ENCODE data around the gene LARGE1. TPM values are rescaled to one million over a fixed set of nuclear protein-coding genes. Genes with fewer than 3 reads are reported as not detected.

LARGE1 gene
- total RNA-seq, 1 donor from 2014 or later: 81.2 TPM

DNA sequence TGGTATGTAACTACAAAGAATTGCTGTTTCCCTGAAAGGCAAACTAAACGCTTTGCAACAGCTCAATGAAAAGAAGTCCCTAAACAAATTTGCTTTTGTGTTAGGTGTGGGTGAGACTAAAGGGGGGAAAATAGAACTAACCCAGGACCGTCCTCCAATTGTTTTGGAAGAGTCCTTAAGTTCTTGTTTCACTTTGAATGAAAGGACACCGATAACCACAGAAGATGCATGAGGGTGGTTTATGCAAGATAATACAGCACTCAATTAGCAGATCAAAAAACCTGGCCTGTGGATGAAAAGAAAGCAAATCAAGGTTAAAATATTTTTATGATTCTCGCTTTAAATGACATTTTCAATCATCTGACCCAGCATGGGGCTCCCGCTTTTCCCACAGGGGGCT, 557.6 kb downstream of the LARGE1 start:
- DNase-seq: no peak
- H3K9me3 Mint-ChIP-seq (ENCODE audit: unreplicated experiment): peaks cover 2% of the 10 kb centered on the region
- H3K27ac Mint-ChIP-seq (ENCODE audit: unreplicated experiment): no peak overlapping the region
- TF ChIP-seq, protein P1, sequence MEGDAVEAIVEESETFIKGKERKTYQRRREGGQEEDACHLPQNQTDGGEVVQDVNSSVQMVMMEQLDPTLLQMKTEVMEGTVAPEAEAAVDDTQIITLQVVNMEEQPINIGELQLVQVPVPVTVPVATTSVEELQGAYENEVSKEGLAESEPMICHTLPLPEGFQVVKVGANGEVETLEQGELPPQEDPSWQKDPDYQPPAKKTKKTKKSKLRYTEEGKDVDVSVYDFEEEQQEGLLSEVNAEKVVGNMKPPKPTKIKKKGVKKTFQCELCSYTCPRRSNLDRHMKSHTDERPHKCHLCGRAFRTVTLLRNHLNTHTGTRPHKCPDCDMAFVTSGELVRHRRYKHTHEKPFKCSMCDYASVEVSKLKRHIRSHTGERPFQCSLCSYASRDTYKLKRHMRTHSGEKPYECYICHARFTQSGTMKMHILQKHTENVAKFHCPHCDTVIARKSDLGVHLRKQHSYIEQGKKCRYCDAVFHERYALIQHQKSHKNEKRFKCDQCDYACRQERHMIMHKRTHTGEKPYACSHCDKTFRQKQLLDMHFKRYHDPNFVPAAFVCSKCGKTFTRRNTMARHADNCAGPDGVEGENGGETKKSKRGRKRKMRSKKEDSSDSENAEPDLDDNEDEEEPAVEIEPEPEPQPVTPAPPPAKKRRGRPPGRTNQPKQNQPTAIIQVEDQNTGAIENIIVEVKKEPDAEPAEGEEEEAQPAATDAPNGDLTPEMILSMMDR (IDR thresholded peaks at IDR 0.05; ENCODE audit: partially characterized antibody, unreplicated experiment): no peak
- peaks cover 5% of the 10 kb centered on the region for H3K36me3 Mint-ChIP-seq (ENCODE audit: unreplicated experiment)
- H3K27me3 Mint-ChIP-seq (ENCODE audit: unreplicated experiment): peaks cover 2% of the 10 kb centered on the region
- no peak overlapping the region for H3K4me3 Mint-ChIP-seq (ENCODE audit: unreplicated experiment)
- peaks cover 5% of the 10 kb centered on the region for H3K4me1 Mint-ChIP-seq (ENCODE audit: low read depth, unreplicated experiment)

DNA sequence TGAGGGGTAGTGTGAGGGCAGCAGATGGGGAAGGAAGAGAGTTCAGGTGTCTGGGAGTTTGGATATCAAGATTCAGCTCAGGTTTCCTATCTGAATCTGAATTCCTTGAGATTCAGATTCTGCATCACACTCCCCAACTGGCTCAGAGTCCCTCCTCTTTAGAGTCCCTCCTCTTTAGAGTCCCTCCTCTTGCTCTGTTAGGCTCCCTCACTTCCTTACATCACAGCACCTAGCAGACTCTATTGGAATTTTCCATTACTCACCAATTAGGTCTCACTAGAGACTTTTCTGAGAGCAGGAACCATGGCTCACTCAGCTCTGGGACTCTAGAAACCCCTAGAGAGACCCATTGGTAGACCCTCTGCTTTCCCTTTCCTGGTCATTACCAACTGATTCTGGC, 558.7 kb downstream of the LARGE1 start:
- no peaks in the 10 kb centered on the region for H3K27me3 Mint-ChIP-seq (ENCODE audit: unreplicated experiment)

GRCh38 chr22:33357981-33358399, 562.3 kb downstream of the LARGE1 start:
- Mint-ChIP-seq H3K4me1 (ENCODE audit: low read depth, unreplicated experiment) (peaks cover 5% of the 10 kb centered on the region), H3K9me3 (ENCODE audit: unreplicated experiment) (no peaks in the 10 kb centered on the region)

More for the DNA sequence above, 558.7 kb downstream of the LARGE1 start:
- peaks cover 2% of the 10 kb centered on the region for H3K9me3 Mint-ChIP-seq (ENCODE audit: unreplicated experiment)
- no peak overlapping the region for H3K4me3 Mint-ChIP-seq (ENCODE audit: unreplicated experiment)
- no peak for DNase-seq
- TF ChIP-seq, protein P1 (IDR thresholded peaks at IDR 0.05; ENCODE audit: partially characterized antibody, unreplicated experiment): no peak
- H3K4me1 Mint-ChIP-seq (ENCODE audit: low read depth, unreplicated experiment): peaks cover 5% of the 10 kb centered on the region
- peaks cover 5% of the 10 kb centered on the region for H3K36me3 Mint-ChIP-seq (ENCODE audit: unreplicated experiment)
- H3K27ac Mint-ChIP-seq (ENCODE audit: unreplicated experiment): no peak overlapping the region

GRCh38 chr22:33354928-33355327, 565.3 kb downstream of the LARGE1 start:
- Mint-ChIP-seq H3K4me1 (ENCODE audit: low read depth, unreplicated experiment) (peaks cover 5% of the 10 kb centered on the region), H3K27me3 (ENCODE audit: unreplicated experiment) (no peaks in the 10 kb centered on the region), H3K36me3 (ENCODE audit: unreplicated experiment) (peaks cover 3% of the 10 kb centered on the region), H3K4me3 (ENCODE audit: unreplicated experiment) (no peak overlapping the region), H3K9me3 (ENCODE audit: unreplicated experiment) (no peaks in the 10 kb centered on the region), H3K27ac (ENCODE audit: unreplicated experiment) (no peak overlapping the region)
- TF ChIP-seq, protein P1 (IDR thresholded peaks at IDR 0.05; ENCODE audit: partially characterized antibody, unreplicated experiment): no peak
- no peak for DNase-seq

More at GRCh38 chr22:33357981-33358399, 562.3 kb downstream of the LARGE1 start:
- peak overlapping the region; percentile 31 for H3K27ac Mint-ChIP-seq (ENCODE audit: unreplicated experiment)
- H3K4me3 Mint-ChIP-seq (ENCODE audit: unreplicated experiment): no peak overlapping the region
- TF ChIP-seq, protein P1 (IDR thresholded peaks at IDR 0.05; ENCODE audit: partially characterized antibody, unreplicated experiment): no peak
- no peak for DNase-seq
- H3K27me3 Mint-ChIP-seq (ENCODE audit: unreplicated experiment): no peaks in the 10 kb centered on the region
- no peaks in the 10 kb centered on the region for H3K36me3 Mint-ChIP-seq (ENCODE audit: unreplicated experiment)

- Mint-ChIP-seq H3K4me3 (ENCODE audit: unreplicated experiment) (no peak overlapping the region), H3K27me3 (ENCODE audit: unreplicated experiment) (no peaks in the 10 kb centered on the region), H3K27ac (ENCODE audit: unreplicated experiment) (no peak overlapping the region), H3K36me3 (ENCODE audit: unreplicated experiment) (peaks cover 11% of the 10 kb centered on the region), H3K4me1 (ENCODE audit: low read depth, unreplicated experiment) (peaks cover 5% of the 10 kb centered on the region), H3K9me3 (ENCODE audit: unreplicated experiment) (no peaks in the 10 kb centered on the region)
- no peak for DNase-seq
- TF ChIP-seq, protein P1 (IDR thresholded peaks at IDR 0.05; ENCODE audit: partially characterized antibody, unreplicated experiment): no peak
Observed at GRCh38 chr22:33353502-33353901, 566.8 kb downstream of the LARGE1 start.

Measured in glutamatergic neuron (in vitro differentiated cells).